ENCODE measurements around the gene OTOP2. TPM values are rescaled to one million over a fixed set of nuclear protein-coding genes. Genes with fewer than 3 reads are reported as not detected.

OTOP2 gene
- total and polyA plus RNA-seq, 2 of the 8 experiments (the other 6 are each of a cell fraction or from before 2014, with no cell fraction given) = 0.23 TPM; not detected in 1

- Histone ChIP-seq H3K79me2 (ENCODE audit: control insufficient read depth in 1 of 2, insufficient read depth in 2 of 2, low read length in 2 of 2) (no peaks in the 10 kb centered on the region), H2AFZ (ENCODE audit: low read length) (no peak overlapping the region), H2AK5ac (ENCODE audit: low read depth, low read length) (no peak overlapping the region), H4K5ac (ENCODE audit: insufficient read length, low read depth, low read length) (no peak overlapping the region), H2BK15ac (ENCODE audit: low read length) (no peak overlapping the region), H3K23me2 (ENCODE audit: low read depth, low read length) (no peaks in the 10 kb centered on the region), H4K91ac (replicated peaks; ENCODE audit: insufficient read length, low read length) (no peak overlapping the region), H4K8ac (ENCODE audit: extremely low read depth, insufficient read depth, low read length) (no peak overlapping the region), H3K23ac (ENCODE audit: insufficient read length) (no peak overlapping the region), H3K36me3 (ENCODE audit: control insufficient read depth in 2 of 4, insufficient read depth in 4 of 4, low read length in 3 of 4) (no peaks in the 10 kb centered on the region), H2BK12ac (ENCODE audit: low read depth, low read length) (no peak overlapping the region), H2BK5ac (ENCODE audit: low read depth, low read length) (no peak overlapping the region), H3K9ac (replicated peaks in 1 of 4; ENCODE audit: extremely low read depth in 1 of 4, low read depth in 3 of 4, low read length in 3 of 4) (no peak overlapping the region), H3K4me3 (ENCODE audit: extremely low read depth in 1 of 4, insufficient read depth in 2 of 4, low read depth in 3 of 4, low read length in 4 of 4) (no peak overlapping the region), H3K14ac (ENCODE audit: insufficient read length) (no peak overlapping the region), H3K9me3 (ENCODE audit: insufficient read depth in 2 of 2, low read depth in 1 of 2, low read length in 1 of 2) (no peaks in the 10 kb centered on the region), H3K56ac (replicated peaks; ENCODE audit: insufficient read length, low read depth, low read length) (no peak overlapping the region), H3K27ac (ENCODE audit: low read depth, low read length) (no peak overlapping the region), H3K4ac (replicated peaks; ENCODE audit: insufficient read length, low read depth, low read length) (no peak overlapping the region), H3K18ac (ENCODE audit: extremely low read depth, low read length) (no peak overlapping the region), H4K20me1 (replicated peaks in 1 of 2; ENCODE audit: control insufficient read depth in 1 of 2, insufficient read depth in 2 of 2, low read length in 2 of 2) (no peaks in the 10 kb centered on the region), H3K27me3 (replicated peaks in 1 of 4; ENCODE audit: control insufficient read depth in 3 of 4, extremely low read depth in 1 of 4, insufficient read depth in 3 of 4, low read length in 3 of 4) (peaks cover 0 to 2% (median 0%) of the 10 kb centered on the region in 4 experiments; a peak in 2 of 7 replicates), H3K79me1 (ENCODE audit: low read depth, low read length) (no peaks in the 10 kb centered on the region), H3K4me1 (replicated peaks in 1 of 4; ENCODE audit: control insufficient read depth in 3 of 4, insufficient read depth in 4 of 4, low read length in 3 of 4) (peaks cover 3 to 12% (median 7%) of the 10 kb centered on the region in 4 experiments), H2BK20ac (ENCODE audit: low read length) (no peak overlapping the region), H3K4me2 (ENCODE audit: insufficient read depth in 1 of 2, low read depth in 2 of 2, low read length in 2 of 2) (no peak overlapping the region), H2BK120ac (replicated peaks; ENCODE audit: low read depth, low read length) (no peak overlapping the region)
- CTCF ChIA-PET (ENCODE audit: partially characterized antibody) = interaction anchor here (1.3 to 81.0 kb wide), 4 partner anchors 8 to 60 kb away, joined by 3 to 2981 read pairs (median 6); partner anchors contain the start of genes GRIN2C and NAT9
- no peak for DNase-seq (ENCODE audit: low read depth in 1 of 2, low spot score in 2 of 2)
- no peak for FAIRE-seq
- WGBS, 2 experiments (ENCODE audit: extremely low coverage in 1 of 2, insufficient coverage in 1 of 2, insufficient read length in 1 of 2, insufficient replicate concordance in 2 of 2, low coverage in 1 of 2, low lambda C conversion rate in 2 of 2, missing lambda C conversion rate in 1 of 2) = 88% methylated on average over 2 of the region's 2 CpGs; no CpG with 5 or more reads in 1 of the 2 experiments
- POLR2A ChIA-PET (ENCODE audit: partially characterized antibody) = no interaction called here
- TF ChIP-seq ATF2 (IDR thresholded peaks at IDR 0.05; ENCODE audit: low read length) (no peak), EGR1 (IDR thresholded peaks at IDR 0.05; ENCODE audit: borderline replicate concordance, low read depth, low read length) (no peak), NANOG (IDR thresholded peaks at IDR 0.05; ENCODE audit: insufficient read depth, low read depth, low read length, poor library complexity, severe bottlenecking) (no peak), MAFK (IDR thresholded peaks at IDR 0.05; ENCODE audit: low read depth, low read length) (no peak), EP300 (IDR thresholded peaks at IDR 0.05; ENCODE audit: borderline replicate concordance in 1 of 2, low read depth in 2 of 2, low read length in 2 of 2) (no peak), TAF7 (optimal IDR thresholded peaks at IDR 0.05; ENCODE audit: borderline replicate concordance, low read depth, low read length) (no peak), SRF (IDR thresholded peaks at IDR 0.05; ENCODE audit: low read depth, low read length) (no peak), TCF12 (IDR thresholded peaks at IDR 0.05; ENCODE audit: low read depth, low read length) (no peak), KDM4A (IDR thresholded peaks at IDR 0.05; ENCODE audit: low read depth, low read length, severe bottlenecking) (no peak)
Observed at GRCh38 chr17:74878658-74879057, 45.4 kb upstream of the OTOP2 start.
